Stimulated activated naive CD8-positive, alpha-beta T cell treated with anti-CD3 and anti-CD28 coated beads, Interleukin-15, Interleukin-2, amounts not matched to agents 100 U/mL and 50 U/mL, for 24 hours (primary cell): ENCODE results near the gene ZSWIM1.

ENCODE experiments used
- ATAC-seq: fragments of 150-1000 bp; cut with Tn5 transposase; one replicate; pipeline ENCODE4 v1.10.0; 2021
- DNase-seq: peaks from one replicate; pipeline ENCODE4 v3.0.0; 2021

Gene ZSWIM1

DNA sequence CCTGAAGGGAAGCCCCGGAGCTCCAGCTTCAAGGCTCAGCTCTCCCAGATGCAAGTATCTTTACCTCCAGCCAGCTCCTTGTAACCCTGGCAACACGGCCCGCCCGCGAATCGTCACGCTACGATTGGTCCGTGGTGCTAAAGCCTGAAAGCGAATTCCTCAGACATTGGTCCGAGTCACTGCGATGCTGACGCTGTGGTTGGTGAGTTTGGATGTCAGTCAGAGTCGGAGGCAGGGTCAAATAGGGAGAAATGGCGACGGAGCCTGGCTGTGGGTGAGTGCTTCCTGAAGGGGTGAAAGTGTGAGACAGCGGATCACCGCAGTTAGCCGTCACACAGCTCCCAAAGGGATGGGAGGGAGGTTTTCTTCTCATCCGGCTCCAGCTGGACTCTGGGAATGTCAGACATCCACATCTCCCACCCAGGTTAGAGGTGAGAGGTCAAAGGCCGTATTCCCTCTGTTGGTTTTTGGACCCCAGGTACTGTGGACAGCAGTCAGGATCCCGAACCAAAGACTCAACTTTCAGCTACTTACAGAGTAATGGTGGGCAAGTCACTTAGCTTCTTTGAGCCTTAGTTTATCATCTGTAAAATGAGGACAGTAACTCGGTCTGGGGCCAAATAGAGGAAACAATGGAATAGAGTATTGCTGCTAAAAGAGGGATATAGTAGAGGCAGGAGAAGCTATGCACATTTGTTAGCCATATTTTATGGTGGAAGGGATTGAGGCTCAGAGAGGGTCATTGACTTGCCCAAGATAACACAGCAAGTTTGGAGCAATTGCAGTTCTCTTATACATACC is at the start of gene ZSWIM1:
ZSWIM1 (plus strand) TSS at position 240 of the 801 bp plus-strand sequence. CDS start 1,366 bp downstream, outside the sequence.
- DNase-seq (peak; percentile 99), ATAC-seq (peak; percentile 97)

DNA sequence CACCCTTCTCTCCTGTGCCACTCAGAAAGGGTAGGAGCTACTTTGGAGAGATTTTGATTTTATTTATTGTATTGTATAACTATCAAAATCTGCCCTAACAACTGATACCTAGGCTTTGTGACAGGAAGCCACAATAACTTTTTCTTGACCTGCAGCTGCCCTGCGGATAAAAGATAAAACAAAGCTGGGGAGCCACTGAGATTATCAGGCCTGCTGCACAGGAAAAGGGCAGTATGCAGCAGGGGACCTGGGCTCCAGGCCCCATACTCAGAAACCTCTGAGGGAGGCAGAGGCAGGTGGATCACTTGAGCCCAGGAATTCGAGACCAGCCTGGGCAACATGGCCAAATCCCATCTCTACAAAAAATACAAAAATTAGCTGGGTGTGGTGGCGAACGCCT is 48.4 kb upstream of the ZSWIM1 start:
- ATAC-seq: no peak
- DNase-seq: no peak

DNA sequence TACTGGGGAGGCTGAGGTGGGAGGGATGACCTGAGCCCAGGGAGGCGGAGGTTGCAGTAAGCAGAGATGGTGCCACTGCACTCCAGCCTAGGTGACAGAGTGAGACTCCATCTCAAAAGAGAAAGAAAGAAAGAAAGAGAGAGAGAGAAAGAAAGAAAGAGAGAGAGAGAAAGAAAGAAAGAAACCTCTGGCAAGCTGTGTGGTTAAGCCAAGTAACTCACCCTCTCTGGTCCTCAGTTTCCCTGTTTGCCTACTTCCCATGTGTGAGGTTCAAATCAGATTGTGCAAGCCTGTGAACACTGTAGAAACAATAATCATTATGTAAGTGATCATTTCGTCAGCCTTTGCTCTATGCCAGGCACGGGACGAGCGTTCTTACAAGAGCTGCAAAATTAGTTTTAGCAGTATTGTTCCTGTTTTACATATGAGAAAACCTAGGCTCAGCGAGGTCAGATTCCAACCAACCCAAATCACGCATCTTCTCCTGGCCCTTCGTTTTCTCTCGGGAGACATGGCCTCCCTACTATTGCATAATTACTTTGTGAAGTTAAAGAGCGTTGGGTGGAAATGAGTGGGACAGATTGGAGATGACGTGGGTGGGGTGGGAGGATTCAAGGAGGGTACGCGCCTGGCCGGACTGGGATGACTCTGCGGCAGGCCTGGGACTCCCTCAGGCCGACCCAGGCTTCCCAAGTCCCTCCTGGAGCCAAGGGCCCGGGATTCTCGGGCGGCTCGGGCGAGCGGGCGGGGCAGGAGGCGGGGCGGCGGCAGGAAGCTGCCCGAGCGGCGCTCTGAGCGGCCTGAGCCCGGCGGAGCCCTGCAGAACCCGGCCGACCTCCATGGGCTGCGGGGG is 47.8 kb upstream of the ZSWIM1 start, which contains the start of gene SNX21:
SNX21 (plus strand) TSS at position 770 of the 853 bp plus-strand sequence. CDS start 121 bp downstream, outside the sequence.
- peak; percentile 40 for DNase-seq
- ATAC-seq: peak; percentile 50

DNA sequence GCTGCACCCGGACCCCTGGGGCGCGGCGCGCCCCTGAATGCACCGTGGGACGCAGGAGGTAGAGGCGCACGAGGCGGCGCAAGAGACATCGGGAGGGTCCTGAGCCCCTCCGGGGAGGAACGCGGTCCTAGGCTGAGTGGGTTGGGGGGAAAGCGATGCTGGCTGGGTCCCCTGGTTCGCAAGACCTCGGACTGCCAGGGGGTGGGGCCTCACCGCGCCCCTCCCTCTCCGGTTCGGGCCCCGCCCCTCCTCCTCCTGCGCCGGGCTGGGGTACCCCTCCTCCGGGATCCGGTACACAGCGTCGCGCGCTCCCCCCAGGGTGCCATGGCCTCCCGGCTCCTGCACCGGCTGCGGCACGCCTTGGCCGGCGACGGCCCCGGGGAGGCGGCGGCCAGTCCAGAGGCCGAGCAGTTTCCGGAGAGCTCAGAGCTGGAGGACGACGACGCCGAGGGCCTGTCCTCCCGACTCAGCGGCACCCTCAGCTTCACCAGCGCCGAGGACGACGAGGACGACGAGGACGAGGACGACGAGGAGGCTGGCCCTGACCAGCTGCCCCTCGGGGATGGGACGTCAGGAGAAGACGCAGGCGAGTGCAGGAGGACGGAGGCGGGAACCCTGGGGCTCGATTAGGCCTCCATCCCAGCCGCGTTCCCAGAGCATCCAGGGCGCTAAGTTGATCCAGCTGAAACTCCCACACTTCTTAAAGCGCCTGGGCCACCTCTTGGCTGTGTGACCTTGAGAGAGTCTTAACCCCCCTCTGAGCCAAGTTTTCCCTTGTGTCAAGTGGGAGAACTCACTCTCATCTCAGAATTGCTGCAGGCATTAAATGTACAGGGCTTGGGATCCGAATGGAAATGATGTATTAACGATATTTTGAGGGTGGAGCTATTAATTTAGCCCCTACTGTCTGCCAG is 46.9 kb upstream of the ZSWIM1 start:
- ATAC-seq: peak; percentile 68
- DNase-seq: peak; percentile 52

DNA sequence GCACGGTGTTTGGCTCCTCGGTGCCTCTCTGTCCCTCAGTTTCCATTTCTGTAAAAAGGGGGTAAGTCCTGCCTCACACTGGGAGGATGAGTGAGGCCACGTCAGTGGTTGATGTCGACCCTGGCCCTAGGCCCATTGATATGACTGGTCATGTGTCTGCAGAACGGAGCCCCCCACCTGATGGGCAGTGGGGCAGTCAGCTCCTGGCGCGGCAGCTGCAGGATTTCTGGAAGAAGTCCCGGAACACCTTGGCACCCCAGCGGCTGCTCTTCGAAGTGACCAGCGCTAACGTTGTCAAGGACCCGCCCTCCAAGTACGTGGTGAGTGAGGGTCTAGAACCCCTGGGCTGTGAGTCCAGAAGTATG is 46.2 kb upstream of the ZSWIM1 start:
- ATAC-seq: no peak
- DNase-seq: no peak

DNA sequence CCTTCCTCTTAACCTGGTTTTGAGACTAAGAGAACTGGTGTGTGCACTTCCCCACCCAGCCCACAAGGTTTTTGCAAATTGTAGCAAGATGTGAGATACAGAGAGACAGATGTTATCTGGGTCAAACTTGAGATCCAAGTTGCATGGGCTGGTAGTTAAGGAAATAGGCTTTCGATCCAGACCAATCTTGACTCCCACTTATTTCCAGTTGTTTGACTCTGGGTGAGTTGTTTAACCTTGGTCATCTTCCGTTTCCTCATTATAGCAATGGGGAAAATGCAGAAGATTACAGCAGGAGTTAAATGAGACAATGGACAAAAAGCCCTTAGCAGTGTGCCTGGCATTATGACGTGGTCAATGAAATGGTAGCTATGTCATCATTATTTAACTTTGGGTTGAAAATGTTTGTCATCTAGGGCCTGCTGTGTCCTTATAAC is 45.7 kb upstream of the ZSWIM1 start:
- DNase-seq: no peak

DNA sequence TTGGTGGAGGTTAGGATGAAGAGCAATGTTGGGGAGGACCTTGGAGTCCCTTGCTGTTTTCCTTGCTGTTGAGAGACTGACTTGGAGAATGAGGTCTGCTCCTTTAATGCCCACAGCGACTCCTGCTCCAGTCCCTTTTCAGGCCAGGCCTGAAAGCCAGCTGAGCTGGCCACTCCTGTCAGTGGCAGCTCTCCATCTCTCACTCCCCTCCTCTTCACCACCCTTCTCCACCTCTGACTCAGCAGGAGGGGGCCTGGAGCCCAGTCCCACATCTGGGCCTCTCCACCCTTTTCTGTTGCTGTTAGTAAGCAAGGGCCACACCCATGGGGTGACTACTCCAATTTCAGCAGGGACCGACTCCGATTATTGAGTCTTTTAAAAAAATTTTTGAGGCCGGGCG is 45.2 kb upstream of the ZSWIM1 start:
- DNase-seq: no peak
- no peak for ATAC-seq

More for the DNA sequence above, 45.7 kb upstream of the ZSWIM1 start:
- no peak for ATAC-seq

DNA sequence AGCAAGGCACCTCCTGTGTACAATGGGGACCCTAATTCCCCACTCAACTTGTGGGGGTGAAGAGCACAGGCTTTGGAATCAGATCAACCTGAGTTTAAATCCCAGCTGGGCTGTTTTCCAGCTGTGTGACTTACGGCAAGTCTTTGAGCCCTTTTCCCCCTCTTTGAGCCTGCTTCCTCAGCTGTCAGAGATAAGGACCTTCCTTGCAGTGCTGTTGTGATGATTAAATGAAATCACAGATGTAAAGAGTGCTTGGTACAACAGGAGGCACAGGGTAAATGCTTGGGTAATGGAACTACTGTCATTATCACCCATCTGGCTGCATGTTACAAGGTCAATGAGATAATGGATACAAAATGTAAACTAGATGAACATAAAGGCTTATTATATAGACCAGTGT is 44.2 kb upstream of the ZSWIM1 start:
- no peak for ATAC-seq
- no peak for DNase-seq

DNA sequence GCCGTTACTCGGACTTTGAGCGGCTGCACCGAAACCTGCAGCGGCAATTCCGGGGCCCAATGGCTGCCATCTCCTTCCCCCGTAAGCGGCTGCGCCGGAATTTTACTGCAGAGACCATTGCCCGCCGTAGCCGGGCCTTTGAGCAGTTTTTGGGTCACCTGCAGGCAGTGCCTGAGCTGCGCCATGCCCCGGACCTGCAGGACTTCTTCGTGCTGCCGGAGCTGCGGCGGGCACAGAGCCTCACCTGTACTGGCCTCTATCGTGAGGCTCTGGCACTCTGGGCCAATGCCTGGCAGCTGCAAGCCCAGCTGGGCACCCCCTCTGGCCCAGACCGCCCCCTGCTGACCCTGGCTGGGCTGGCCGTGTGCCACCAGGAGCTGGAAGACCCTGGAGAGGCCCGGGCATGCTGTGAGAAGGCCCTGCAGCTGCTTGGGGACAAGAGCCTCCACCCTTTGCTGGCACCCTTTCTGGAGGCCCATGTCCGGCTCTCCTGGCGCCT is 40.3 kb upstream of the ZSWIM1 start:
- no peak for ATAC-seq
- no peak for DNase-seq

DNA sequence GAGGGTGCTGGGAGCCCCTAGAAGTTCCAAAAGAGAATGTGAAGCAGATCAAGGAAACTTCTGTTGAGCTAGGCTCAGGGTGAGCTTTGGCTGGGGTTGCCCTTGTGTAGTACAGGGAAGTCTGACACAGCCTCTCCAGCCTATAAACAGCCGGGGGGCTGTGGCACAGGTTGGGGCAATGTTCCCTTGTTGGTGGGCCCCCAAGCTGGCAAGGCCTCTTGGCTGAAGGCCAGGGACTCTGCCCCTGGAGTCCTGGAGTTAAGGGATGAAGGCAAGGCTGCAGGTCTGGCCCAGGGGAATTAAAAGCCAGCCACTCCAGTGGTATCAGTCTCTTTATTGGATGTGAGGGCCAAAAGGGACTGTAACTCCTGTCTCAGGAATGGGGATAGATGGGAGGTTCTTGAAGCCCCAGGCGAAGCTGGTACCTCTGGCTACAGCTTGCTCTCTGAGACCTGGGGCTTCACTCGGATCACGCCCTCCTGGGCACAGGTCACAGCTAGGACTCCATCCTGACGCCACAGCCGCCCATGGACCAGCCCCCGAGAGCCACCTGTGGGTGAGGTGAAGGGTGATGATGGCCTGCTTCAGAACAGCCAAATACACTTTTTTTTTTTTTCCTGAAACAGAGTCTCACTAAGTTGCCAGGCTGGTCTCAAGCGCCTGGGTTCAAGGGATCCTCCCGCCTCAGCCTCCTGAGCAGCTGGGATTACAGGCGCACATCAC is 39.5 kb upstream of the ZSWIM1 start:
- ATAC-seq (no peak), DNase-seq (no peak)

DNA sequence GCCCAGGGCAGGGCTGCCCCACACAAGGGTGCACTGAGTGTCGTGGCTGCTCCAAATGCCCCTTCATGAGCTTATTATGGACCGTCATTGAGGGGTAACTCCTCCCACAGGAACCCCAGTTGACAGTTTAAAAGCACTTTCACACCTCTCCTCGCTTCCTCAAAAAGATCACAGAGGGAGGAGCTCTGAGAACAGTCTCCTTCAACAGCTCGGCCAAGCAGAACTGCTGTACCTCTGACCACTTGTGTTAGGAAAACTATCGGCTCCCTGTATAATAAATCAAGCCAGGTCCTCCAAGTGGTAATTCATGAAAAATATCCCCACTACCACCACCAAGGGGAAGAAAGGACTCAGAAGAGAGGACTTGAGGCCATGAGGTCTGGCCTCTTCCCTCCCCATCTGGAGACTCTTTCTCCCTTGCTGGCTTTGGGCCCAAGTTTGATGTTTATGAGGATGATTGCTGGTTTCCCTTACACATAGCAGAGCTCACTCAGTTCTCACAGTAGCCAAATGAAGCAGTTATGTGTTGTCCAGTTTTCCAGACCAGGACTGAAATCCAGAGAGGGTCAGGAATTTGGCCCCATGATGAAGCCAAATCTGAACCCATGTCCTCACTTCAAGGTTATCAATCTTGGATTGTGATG is 38.7 kb upstream of the ZSWIM1 start:
- DNase-seq (no peak), ATAC-seq (no peak)

DNA sequence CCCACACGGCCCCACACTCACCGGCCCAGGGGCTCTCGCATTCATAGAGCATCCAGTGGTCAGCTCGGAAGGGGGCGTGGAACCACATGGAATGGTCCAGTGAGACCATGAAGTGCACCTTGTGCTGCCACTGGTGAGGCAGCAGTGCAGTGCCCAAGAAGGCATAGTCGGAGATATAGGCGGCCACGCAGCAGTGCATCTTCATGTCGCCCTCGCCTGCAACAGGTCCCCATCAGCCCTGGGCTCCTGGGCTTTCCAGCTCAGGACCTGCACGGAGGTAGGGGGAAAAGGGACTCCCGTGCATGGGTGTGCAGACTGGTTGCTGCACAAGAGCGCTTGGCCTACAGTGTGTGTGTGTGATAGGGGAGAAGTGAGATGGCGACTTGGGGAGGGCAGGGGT is 37.5 kb upstream of the ZSWIM1 start:
- ATAC-seq: no peak
- DNase-seq: no peak

DNA sequence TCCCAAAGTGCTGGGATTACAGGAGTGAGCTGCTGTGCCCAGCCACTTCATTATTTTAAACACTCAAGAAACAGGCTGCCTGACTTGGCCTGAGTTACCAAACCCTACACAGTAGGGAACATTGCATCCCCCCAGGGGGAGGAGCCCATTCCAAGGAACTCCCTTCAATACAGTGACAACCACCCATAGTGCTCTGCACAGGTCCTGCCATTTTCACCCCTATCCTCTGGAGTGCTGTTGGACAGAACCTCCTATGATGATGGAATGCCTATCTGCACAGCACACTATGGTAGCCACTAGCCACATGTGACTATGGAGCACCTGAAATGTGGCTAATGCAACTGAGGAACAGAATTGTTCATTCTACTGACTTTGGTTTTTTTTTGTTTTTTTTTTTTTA is 35.6 kb upstream of the ZSWIM1 start:
- ATAC-seq (no peak), DNase-seq (no peak)

DNA sequence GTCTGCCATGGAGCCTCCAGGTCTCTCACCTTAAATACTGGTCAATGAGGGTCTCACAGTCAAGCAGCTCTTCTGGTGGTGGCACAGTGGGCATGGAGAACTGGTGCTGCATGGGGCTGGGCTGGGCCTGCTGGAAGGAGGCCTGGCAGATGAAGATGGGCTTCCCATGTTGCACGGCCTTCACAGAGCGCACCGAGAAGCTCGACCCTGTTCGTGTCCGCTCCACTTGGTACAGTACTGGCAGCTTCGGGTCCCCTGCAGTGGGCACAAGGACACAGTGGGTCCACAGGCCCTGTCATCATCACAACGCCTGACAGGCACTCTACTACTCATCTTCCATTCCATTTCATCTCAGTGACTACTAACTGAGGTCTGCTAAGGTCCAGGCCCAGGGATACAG is 32.6 kb upstream of the ZSWIM1 start:
- DNase-seq: no peak
- no peak for ATAC-seq

DNA sequence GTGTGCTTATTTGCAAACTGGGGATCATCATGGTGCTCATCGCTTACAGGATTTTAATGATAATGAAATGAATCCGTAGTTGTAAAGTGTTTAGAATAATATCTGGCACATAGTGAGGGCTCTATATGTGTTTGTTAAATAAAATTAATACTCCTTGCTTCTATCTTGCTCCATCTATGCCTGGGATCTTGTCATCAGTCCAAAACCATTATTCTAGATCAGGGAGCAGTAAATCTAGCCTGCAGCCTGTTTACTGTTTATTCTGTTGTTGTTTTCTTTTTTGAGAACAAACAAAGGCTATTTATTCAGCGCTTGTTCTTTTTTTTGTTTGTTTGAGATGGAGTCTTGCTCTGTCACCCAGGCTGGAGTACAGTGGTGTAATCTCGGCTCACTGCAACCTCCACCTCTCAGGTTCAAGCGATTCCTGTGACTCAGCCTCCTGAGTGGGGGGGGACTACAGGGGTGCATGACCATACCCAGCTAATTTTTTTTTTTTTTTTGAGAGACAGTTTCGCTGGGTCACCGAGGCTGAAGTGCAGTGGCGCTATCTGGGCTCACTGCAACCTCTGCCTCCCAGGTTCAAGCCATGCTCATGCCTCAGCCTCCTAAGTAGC is 32.0 kb upstream of the ZSWIM1 start:
- no peak for ATAC-seq

DNA sequence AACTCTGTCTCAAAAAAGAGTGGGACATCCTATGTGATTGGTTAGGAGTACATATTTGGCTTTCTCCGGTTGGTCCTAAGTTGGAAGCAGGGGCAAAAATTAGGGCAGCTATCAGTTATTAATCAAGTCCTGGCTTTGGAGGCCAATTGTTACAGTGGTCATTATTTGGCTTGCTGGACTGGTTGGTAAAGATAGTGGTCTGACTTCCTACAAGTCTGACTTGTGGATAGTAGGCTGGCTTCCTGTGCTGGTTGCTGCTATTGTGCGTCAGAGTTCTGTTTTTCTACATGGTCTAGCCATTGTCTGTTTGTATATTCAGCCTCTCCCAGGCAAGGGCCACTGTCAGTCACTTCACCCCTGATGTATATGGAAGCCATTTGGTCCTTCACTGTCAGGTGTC is 30.8 kb upstream of the ZSWIM1 start:
- ATAC-seq (no peak), DNase-seq (no peak)

More for the DNA sequence above, 32.0 kb upstream of the ZSWIM1 start:
- DNase-seq: no peak

DNA sequence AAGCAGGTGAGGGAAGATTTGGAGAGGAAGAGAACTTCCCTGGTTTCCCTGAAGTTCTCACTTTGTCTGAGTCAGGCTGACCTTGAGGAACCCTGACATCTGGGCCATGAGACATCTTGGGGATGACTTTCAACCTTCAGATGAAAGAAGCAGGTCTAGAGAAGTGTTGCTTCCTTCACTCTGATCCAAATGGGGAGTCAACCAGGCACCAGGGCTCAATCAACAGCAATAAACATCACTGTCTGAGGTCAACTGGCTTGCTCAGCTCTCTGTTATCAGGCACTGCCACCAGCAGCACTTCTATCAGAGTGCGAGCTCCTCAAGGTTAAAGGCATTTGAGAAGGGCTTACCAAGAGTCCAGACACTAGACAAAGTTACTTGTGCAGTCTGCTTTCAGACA is 30.1 kb upstream of the ZSWIM1 start:
- ATAC-seq (no peak), DNase-seq (no peak)

DNA sequence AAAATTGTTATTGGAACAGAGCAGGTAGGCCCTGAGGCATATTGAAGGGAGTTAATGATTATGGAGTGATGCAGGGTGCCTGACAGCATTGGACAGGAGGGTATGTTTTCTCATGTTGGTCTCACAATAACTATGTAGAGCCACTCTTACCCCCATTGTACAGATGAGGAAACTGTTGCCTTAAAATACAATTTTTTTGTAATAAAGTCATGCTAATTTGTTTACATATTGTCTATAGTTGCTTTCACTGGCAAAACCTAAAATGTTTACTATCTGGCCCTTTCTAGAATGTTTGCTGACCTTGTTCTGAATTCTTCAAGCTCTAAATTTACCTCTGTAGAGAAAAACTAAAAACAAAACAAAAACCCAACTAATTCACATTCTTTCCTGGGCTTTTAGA is 29.5 kb upstream of the ZSWIM1 start:
- DNase-seq (no peak), ATAC-seq (no peak)

DNA sequence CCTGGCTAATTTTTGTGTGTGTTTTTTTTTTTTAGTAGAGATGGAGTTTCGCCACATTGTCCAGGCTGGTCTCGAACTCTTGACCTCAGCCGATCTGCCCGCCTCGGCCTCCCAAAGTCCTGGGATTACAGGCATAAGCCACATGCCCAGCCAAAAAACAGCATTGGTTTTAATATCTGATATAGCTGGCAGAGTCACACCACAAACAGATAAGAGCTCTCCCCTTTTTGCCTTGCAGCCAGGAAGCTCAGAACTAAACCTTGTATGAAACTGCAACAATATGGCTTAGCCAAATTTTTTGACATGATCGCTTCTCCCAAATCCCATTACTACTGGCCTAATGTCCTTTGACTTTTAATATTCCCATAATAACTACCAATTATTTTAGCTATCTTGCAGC is 28.7 kb upstream of the ZSWIM1 start:
- ATAC-seq: no peak
- no peak for DNase-seq

DNA sequence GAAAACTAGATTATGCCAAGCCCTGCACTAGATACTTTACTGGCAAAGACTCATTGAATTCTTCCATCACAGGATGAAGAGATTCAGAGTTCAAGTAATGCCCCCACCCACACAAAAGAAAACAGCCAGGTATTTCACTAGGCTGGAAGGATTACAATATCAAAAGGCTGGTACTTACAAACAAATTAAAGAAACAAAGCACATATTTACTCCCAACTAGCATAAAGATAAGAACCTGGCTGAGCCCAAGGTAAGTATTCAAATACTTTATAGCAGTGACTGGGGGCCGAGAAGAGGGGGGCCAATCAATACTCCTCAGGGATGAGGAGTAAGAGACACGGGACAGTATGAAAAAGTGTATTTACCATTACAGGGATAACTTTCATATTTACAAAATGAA is 27.5 kb upstream of the ZSWIM1 start:
- no peak for DNase-seq
- no peak for ATAC-seq
